SU-DHL-6 (cell line): Measurements from ENCODE around the gene EYS.

Experiments
- EZH2phosphoT487 ChIP-seq: fragments of 200-600 bp; sonication (generic), shearing (Covaris generic); conservative IDR thresholded peaks from 2 replicates; pipeline ENCODE4 v1.6.1; 2018; ENCODE audit warnings: mild to moderate bottlenecking, antibody characterized with exemption, low read length, moderate library complexity, mixed read lengths
- TF ChIP-seq, protein P1 (sequence below): fragments of 200-600 bp; sonication (generic); IDR thresholded peaks from one replicate; pipeline ENCODE4 v1.5.1; 2017; ENCODE audit warnings: antibody characterized with exemption, mild to moderate bottlenecking, low read length, moderate library complexity; ENCODE audit not compliant: insufficient read depth, poor library complexity, severe bottlenecking

- TF ChIP-seq, protein P1, sequence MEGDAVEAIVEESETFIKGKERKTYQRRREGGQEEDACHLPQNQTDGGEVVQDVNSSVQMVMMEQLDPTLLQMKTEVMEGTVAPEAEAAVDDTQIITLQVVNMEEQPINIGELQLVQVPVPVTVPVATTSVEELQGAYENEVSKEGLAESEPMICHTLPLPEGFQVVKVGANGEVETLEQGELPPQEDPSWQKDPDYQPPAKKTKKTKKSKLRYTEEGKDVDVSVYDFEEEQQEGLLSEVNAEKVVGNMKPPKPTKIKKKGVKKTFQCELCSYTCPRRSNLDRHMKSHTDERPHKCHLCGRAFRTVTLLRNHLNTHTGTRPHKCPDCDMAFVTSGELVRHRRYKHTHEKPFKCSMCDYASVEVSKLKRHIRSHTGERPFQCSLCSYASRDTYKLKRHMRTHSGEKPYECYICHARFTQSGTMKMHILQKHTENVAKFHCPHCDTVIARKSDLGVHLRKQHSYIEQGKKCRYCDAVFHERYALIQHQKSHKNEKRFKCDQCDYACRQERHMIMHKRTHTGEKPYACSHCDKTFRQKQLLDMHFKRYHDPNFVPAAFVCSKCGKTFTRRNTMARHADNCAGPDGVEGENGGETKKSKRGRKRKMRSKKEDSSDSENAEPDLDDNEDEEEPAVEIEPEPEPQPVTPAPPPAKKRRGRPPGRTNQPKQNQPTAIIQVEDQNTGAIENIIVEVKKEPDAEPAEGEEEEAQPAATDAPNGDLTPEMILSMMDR, result no peak
- no peak for TF ChIP-seq EZH2phosphoT487
Measured at GRCh38 chr6:65436281-65436680, 270.7 kb downstream of the EYS start.
